Activated CD4-positive, alpha-beta T cell treated with anti-CD3 and anti-CD28 coated beads for 36 hours (primary cell): ENCODE data around the gene SLCO1C1. TPM values are rescaled to one million over a fixed set of nuclear protein-coding genes. Genes with fewer than 3 reads are reported as not detected.

Source experiments
- ATAC-seq: fragments of 200-7000 bp; cut with Tn5 transposase; one replicate; pipeline ENCODE4 v1.10.0; 2021; ENCODE audit warnings: mild to moderate bottlenecking, moderate library complexity
- CTCF ChIA-PET: fragments of 350-600 bp; sonication (Branson Sonifier 250); formaldehyde crosslinking; loops from one replicate; lab custom pipeline; 2021; ENCODE audit warnings: antibody characterized with exemption; lab: Charles Lee
- POLR2A ChIA-PET: fragments of 350-600 bp; sonication (Branson Sonifier 250); formaldehyde crosslinking; loops from one replicate; lab custom pipeline; 2021; ENCODE audit warnings: antibody characterized with exemption, inconsistent platforms; lab: Charles Lee
- DNase-seq: peaks from one replicate; pipeline ENCODE4 v3.0.0-alpha.2; 2020
- H3K27ac Mint-ChIP-seq: one replicate; pipeline ENCODE4 v1.8.0; 2021; ENCODE audit warnings: mixed read lengths
- H3K27me3 Mint-ChIP-seq: one replicate; pipeline ENCODE4 v1.8.0; 2021; ENCODE audit warnings: mixed read lengths
- H3K36me3 Mint-ChIP-seq: one replicate; pipeline ENCODE4 v1.8.0; 2021; ENCODE audit warnings: low read depth, mixed read lengths
- H3K4me1 Mint-ChIP-seq: one replicate; pipeline ENCODE4 v1.8.0; 2021; ENCODE audit warnings: mixed read lengths
- H3K4me3 Mint-ChIP-seq: one replicate; pipeline ENCODE4 v1.8.0; 2021; ENCODE audit warnings: mild to moderate bottlenecking, moderate library complexity, mixed read lengths
- H3K9me3 Mint-ChIP-seq: one replicate; pipeline ENCODE4 v1.8.0; 2021; ENCODE audit warnings: low read depth, mixed read lengths
- intact Hi-C, 2 experiments: fragments of 100-400 bp; cut with DNase I in 1 of 2; cut with micrococcal nuclease in 1 of 2; formaldehyde crosslinking; loops; one replicate each; pipeline versions ENCODE4 v1.14.2 to v1.15.1; 2022 to 2024; cut with DNase I, micrococcal nuclease
- total RNA-seq, 2 experiments: library from RNA; stranded (reverse); gene quantifications; one replicate each; pipeline ENCODE4 v1.2.3, GENCODE V29; 2021

The SLCO1C1 gene
- total RNA-seq, 2 experiments from 2014 or later = not detected

GRCh38 chr12:20800160-20800559, 105.0 kb downstream of the SLCO1C1 start:
- Mint-ChIP-seq H3K27ac (no peak overlapping the region), H3K27me3 (no peaks in the 10 kb centered on the region)

GRCh38 chr12:20801035-20801434, 105.9 kb downstream of the SLCO1C1 start:
- ATAC-seq (no peak), DNase-seq (no peak)
- no peaks in the 10 kb centered on the region for H3K27me3 Mint-ChIP-seq
- no peaks in the 10 kb centered on the region for H3K4me1 Mint-ChIP-seq
- ChIA-PET POLR2A (no interaction called here), CTCF (no interaction called here)
- no peak overlapping the region for H3K4me3 Mint-ChIP-seq
- no peaks in the 10 kb centered on the region for H3K36me3 Mint-ChIP-seq
- no peak overlapping the region for H3K27ac Mint-ChIP-seq
- H3K9me3 Mint-ChIP-seq = no peaks in the 10 kb centered on the region
- intact Hi-C loops = no loop called here

More at GRCh38 chr12:20800160-20800559, 105.0 kb downstream of the SLCO1C1 start:
- no peak overlapping the region for H3K4me3 Mint-ChIP-seq
- ATAC-seq (no peak), DNase-seq (no peak)
- peaks cover 1% of the 10 kb centered on the region for H3K9me3 Mint-ChIP-seq
- no peaks in the 10 kb centered on the region for H3K36me3 Mint-ChIP-seq
- ChIA-PET POLR2A (no interaction called here), CTCF (no interaction called here)
- intact Hi-C loops = no loop called here
- no peaks in the 10 kb centered on the region for H3K4me1 Mint-ChIP-seq

Other genes starting within 250 kb of the SLCO1C1 start
- gene SLCO1B3, start 115.4 kb downstream of the SLCO1C1 start, total RNA-seq = not detected